Hematopoietic multipotent progenitor cell treated with erythropoietin and hydrocortisone succinate and interleukin-3 and kit ligand, for 6 days (in vitro differentiated cells): Measurements from ENCODE around the gene MBNL2.
"Not testable (repeated sequence)": the region's sequence is repeated elsewhere in the genome, so short reads cannot be mapped to it uniquely, and the experiment has no call there.

Source experiments
- DNase-seq: peaks from one replicate; pipeline ENCODE4 v3.0.0-alpha.2; 2015

Gene MBNL2

GRCh38 chr13:97221989-97222700, at the start of gene MBNL2:
MBNL2 (plus strand) TSS chr13:97222333; CDS start chr13:97276236, 53,903 bp downstream.
- peak; percentile 95 for DNase-seq

- no peak for DNase-seq
Observed at GRCh38 chr13:97174638-97175037, 47.5 kb upstream of the MBNL2 start.

- DNase-seq = no peak
Observed at GRCh38 chr13:97175041-97175440, 47.1 kb upstream of the MBNL2 start.

- DNase-seq = no peak
Observed at GRCh38 chr13:97179501-97179900, 42.6 kb upstream of the MBNL2 start.

- DNase-seq = no peak
Observed at GRCh38 chr13:97182111-97182890, 39.8 kb upstream of the MBNL2 start.

GRCh38 chr13:97185291-97185690, 36.8 kb upstream of the MBNL2 start:
- no peak for DNase-seq

- DNase-seq = no peak
Observed at GRCh38 chr13:97185751-97186150, 36.4 kb upstream of the MBNL2 start.

GRCh38 chr13:97188207-97188606, 33.9 kb upstream of the MBNL2 start:
- no peak for DNase-seq

- DNase-seq = no peak
Observed at GRCh38 chr13:97189928-97190327, 32.2 kb upstream of the MBNL2 start.

- DNase-seq = no peak
Observed at GRCh38 chr13:97191142-97191541, 31.0 kb upstream of the MBNL2 start.

GRCh38 chr13:97191615-97192014, 30.5 kb upstream of the MBNL2 start:
- peak; percentile 54 for DNase-seq

GRCh38 chr13:97192166-97192565, 30.0 kb upstream of the MBNL2 start:
- no peak for DNase-seq

GRCh38 chr13:97193577-97193976, 28.6 kb upstream of the MBNL2 start:
- DNase-seq = no peak

GRCh38 chr13:97194479-97194878, 27.7 kb upstream of the MBNL2 start:
- DNase-seq = peak; percentile 95

- no peak for DNase-seq
Observed at GRCh38 chr13:97196340-97196739, 25.8 kb upstream of the MBNL2 start.

- DNase-seq = no peak
Observed at GRCh38 chr13:97198753-97199152, 23.4 kb upstream of the MBNL2 start.

GRCh38 chr13:97199451-97199850, 22.7 kb upstream of the MBNL2 start:
- no peak for DNase-seq

- no peak for DNase-seq
Observed at GRCh38 chr13:97200081-97200942, 21.8 kb upstream of the MBNL2 start.

GRCh38 chr13:97202761-97203160, 19.4 kb upstream of the MBNL2 start:
- peak; percentile 17 for DNase-seq

- DNase-seq = no peak
Observed at GRCh38 chr13:97205465-97205864, 16.7 kb upstream of the MBNL2 start.

- no peak for DNase-seq
Observed at GRCh38 chr13:97205982-97206381, 16.2 kb upstream of the MBNL2 start.

- not testable (repeated sequence) for DNase-seq
Observed at GRCh38 chr13:97207252-97207651, 14.9 kb upstream of the MBNL2 start.

GRCh38 chr13:97211300-97211699, 10.8 kb upstream of the MBNL2 start:
- no peak for DNase-seq
